Kidney (tissue), 14 donors: ENCODE data around the gene ZNF362. TPM values are rescaled to one million over a fixed set of nuclear protein-coding genes. Genes with fewer than 3 reads are reported as not detected.
A peak's percentile ranks its signal among the peaks of the same experiment; 100 is the strongest.

ENCODE experiments used
- DNase-seq, 5 donors: peaks; one replicate each; pipeline ENCODE4 v3.0.0-alpha.2; 2013 to 2020
- FAIRE-seq: peaks from 2 replicates; lab custom pipeline; 2012; peaks lifted over from hg19 to GRCh38; lab: Jason Lieb, UNC
- H3K27ac ChIP-seq, 2 donors: one replicate each; pipeline ENCODE4 v1.7.0; 2013; ENCODE audit warnings: low read depth in 2 of 2, low read length in 2 of 2, inconsistent platforms in 1 of 2
- H3K27me3 ChIP-seq: one replicate; pipeline ENCODE4 v1.7.1; 2013; ENCODE audit warnings: low read length, inconsistent platforms; ENCODE audit not compliant: control insufficient read depth, insufficient read depth
- H3K36me3 ChIP-seq, 3 donors: one replicate each; pipeline versions ENCODE4 v1.7.0 to v1.7.1; 2013; ENCODE audit warnings: low read length in 3 of 3, control low read depth in 1 of 3, inconsistent platforms in 1 of 3; ENCODE audit not compliant: insufficient read depth in 3 of 3, control insufficient read depth in 2 of 3
- H3K4me1 ChIP-seq, 3 donors: one replicate each; pipeline versions ENCODE4 v1.7.0 to v1.7.1; 2013; ENCODE audit warnings: low read length in 3 of 3, inconsistent platforms in 1 of 3, low read depth in 1 of 3; ENCODE audit not compliant: control insufficient read depth in 2 of 3, insufficient read depth in 2 of 3
- H3K4me3 ChIP-seq, 3 donors: one replicate each; pipeline versions ENCODE4 v1.7.0 to v1.8.1; 2013; ENCODE audit warnings: low read length in 3 of 3, control low read depth in 1 of 3, inconsistent platforms in 1 of 3
- H3K9ac ChIP-seq, 3 donors: one replicate each; pipeline versions ENCODE4 v1.7.0 to v1.7.1; 2013; ENCODE audit warnings: low read length in 3 of 3, control low read depth in 1 of 3, inconsistent platforms in 1 of 3
- H3K9me3 ChIP-seq, 3 donors: one replicate each; pipeline versions ENCODE4 v1.7.0 to v1.7.1; 2013; ENCODE audit warnings: low read length in 3 of 3, control low read depth in 1 of 3, inconsistent platforms in 1 of 3; ENCODE audit not compliant: control insufficient read depth in 2 of 3, insufficient read depth in 1 of 3
- CTCF ChIP-seq: IDR thresholded peaks from 3 replicates; pipeline ENCODE4 v1.5.1; 2012; ENCODE audit warnings: mild to moderate bottlenecking, moderate library complexity, borderline replicate concordance; ENCODE audit not compliant: insufficient read depth; ENCODE audit errors: extremely low read depth
- intact Hi-C: fragments of 100-400 bp; cut with DNase I; formaldehyde crosslinking; loops from one replicate; pipeline ENCODE4 v1.11.1; 2022
- polyA plus RNA-seq: library from polyadenylated mRNA; stranded (reverse); fragments of 350-450 nt; fragmentation: Illumina TruSeq; extraction: RNeasy Lipid Tissue Mini Kit (QIAGEN cat#74804); gene quantifications from one replicate; pipeline ENCODE4 v1.2.3, GENCODE V29; 2014; ENCODE audit warnings: low read depth, low replicate concordance; ENCODE audit not compliant: insufficient read depth
- total RNA-seq: library from RNA; stranded (reverse); fragmentation: NEBNext Ultra II Directional; extraction: Animal tissue kit (Norgen Biotek cat#: 25700); gene quantifications from one replicate; pipeline ENCODE4 v1.2.1, GENCODE V29; 2021
- donor health status: control.
- donor health status: control.
- donor health status: control.
- donor health status: control.
- donor health status: control.
- donor health status: DM: yes; HTN: yes; CAD: no.
- donor health status: Normal renal cell carcinoma (clear cell type).

The ZNF362 gene
- total and polyA plus RNA-seq, 2 donors from 2014 or later, result 17.4 to 36.9 TPM

GRCh38 chr1:33296824-33297223, 40.5 kb downstream of the ZNF362 start:
- Histone ChIP-seq H3K9me3 (no peaks in the 10 kb centered on the region), H3K4me1 (peaks cover 0 to 11% (median 6%) of the 10 kb centered on the region in 3 donors), H3K36me3 (peaks cover 8 to 33% (median 12%) of the 10 kb centered on the region in 3 donors), H3K4me3 (no peak overlapping the region), H3K9ac (no peak overlapping the region), H3K27me3 (no peaks in the 10 kb centered on the region), H3K27ac (no peak overlapping the region)
- intact Hi-C loops, result loop anchor here (5.0 kb wide), 1 partner anchor 70 kb away; no protein-coding TSS in a partner anchor
- peak in 1 of 5 donors; percentile 12 for DNase-seq
- TF ChIP-seq CTCF, result no peak
- no peak for FAIRE-seq

- H3K4me3 ChIP-seq, result no peak overlapping the region
- intact Hi-C loops, result loop anchor here (5.0 kb wide), 1 partner anchor 69 kb away; no protein-coding TSS in a partner anchor
- H3K27ac ChIP-seq, result no peak overlapping the region
- H3K9ac ChIP-seq, result no peak overlapping the region
- H3K4me1 ChIP-seq, result peaks cover 0 to 9% (median 6%) of the 10 kb centered on the region in 3 donors
- no peaks in the 10 kb centered on the region for H3K9me3 ChIP-seq
- no peak for TF ChIP-seq CTCF
- DNase-seq (no peak), FAIRE-seq (no peak)
- H3K27me3 ChIP-seq, result no peaks in the 10 kb centered on the region
- peaks cover 8 to 33% (median 12%) of the 10 kb centered on the region in 3 donors for H3K36me3 ChIP-seq
Measured at GRCh38 chr1:33297911-33298622, 41.8 kb downstream of the ZNF362 start.

GRCh38 chr1:33298623-33299277, 42.5 kb downstream of the ZNF362 start:
- no peak for FAIRE-seq
- peak; percentile 80 for TF ChIP-seq CTCF
- intact Hi-C loops, result loop anchor here (5.0 kb wide), 1 partner anchor 69 kb away; no protein-coding TSS in a partner anchor
- H3K4me3 ChIP-seq, result no peak overlapping the region
- no peaks in the 10 kb centered on the region for H3K9me3 ChIP-seq
- no peak overlapping the region for H3K27ac ChIP-seq
- H3K9ac ChIP-seq, result no peak overlapping the region
- H3K4me1 ChIP-seq, result peaks cover 0 to 9% (median 6%) of the 10 kb centered on the region in 3 donors
- no peaks in the 10 kb centered on the region for H3K27me3 ChIP-seq
- peaks cover 5 to 32% (median 12%) of the 10 kb centered on the region in 3 donors for H3K36me3 ChIP-seq
- peak; percentile 35 to 88 (median 67) for DNase-seq
